ENCODE data around the gene DCUN1D3. TPM values are rescaled to one million over a fixed set of nuclear protein-coding genes. Genes with fewer than 3 reads are reported as not detected.

The DCUN1D3 gene
- polyA plus RNA-seq, 6 donors from 2014 or later: 0.38 to 1.1 (median 0.52) TPM; not detected in 1

DNA sequence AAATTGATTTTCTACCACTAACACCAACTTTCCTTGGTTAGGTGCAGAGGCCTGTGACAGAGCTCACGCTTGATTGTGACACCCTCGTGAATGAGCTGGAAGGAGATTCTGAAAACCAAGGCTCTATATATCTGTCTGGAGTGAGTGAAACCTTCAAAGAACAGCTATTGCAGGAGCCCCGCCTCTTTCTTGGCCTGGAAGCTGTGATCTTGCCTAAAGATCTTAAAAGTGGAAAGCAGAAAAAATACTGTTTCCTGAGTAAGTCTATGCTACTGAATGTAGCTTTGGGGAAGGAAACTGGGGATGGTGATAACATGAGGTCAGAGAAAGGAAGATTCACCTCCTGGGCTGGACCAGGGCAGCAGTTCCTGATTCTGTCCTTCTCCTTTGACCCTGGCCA, 55.6 kb downstream of the DCUN1D3 start:
- Mint-ChIP-seq H3K4me1 (no peaks in the 10 kb centered on the region), H3K9me3 (no peaks in the 10 kb centered on the region), H3K27me3 (no peaks in the 10 kb centered on the region), H3K36me3 (no peaks in the 10 kb centered on the region), H3K4me3 (no peak overlapping the region), H3K27ac (peak overlapping the region in 1 of 6 donors; percentile 78)
- ATAC-seq (ENCODE audit: low read depth in 2 of 2): no peak
- DNase-seq: no peak

- no peaks in the 10 kb centered on the region for H3K27me3 Mint-ChIP-seq
- DNase-seq (no peak), ATAC-seq (ENCODE audit: low read depth in 2 of 2) (no peak)
- no peak overlapping the region for H3K27ac Mint-ChIP-seq
- H3K4me3 Mint-ChIP-seq: no peak overlapping the region
- no peaks in the 10 kb centered on the region for H3K9me3 Mint-ChIP-seq
- peaks cover 0 to 1% (median 0%) of the 10 kb centered on the region in 3 donors for H3K4me1 Mint-ChIP-seq
- no peaks in the 10 kb centered on the region for H3K36me3 Mint-ChIP-seq
Observed at GRCh38 chr16:20844054-20844453, 56.1 kb downstream of the DCUN1D3 start.

GRCh38 chr16:20839504-20839903, 60.7 kb downstream of the DCUN1D3 start:
- peaks cover 2 to 18% (median 11%) of the 10 kb centered on the region in 7 donors for H3K9me3 Mint-ChIP-seq
- H3K27me3 Mint-ChIP-seq: no peaks in the 10 kb centered on the region
- ATAC-seq (ENCODE audit: low read depth in 2 of 2) (peak; percentile 34 to 36), DNase-seq (no peak)
- no peaks in the 10 kb centered on the region for H3K36me3 Mint-ChIP-seq
- H3K4me3 Mint-ChIP-seq: no peak overlapping the region
- H3K4me1 Mint-ChIP-seq: peaks cover 8 to 14% (median 9%) of the 10 kb centered on the region in 3 donors
- peak overlapping the region in 4 of 6 donors; percentile 22 to 69 (median 53) for H3K27ac Mint-ChIP-seq

DNA sequence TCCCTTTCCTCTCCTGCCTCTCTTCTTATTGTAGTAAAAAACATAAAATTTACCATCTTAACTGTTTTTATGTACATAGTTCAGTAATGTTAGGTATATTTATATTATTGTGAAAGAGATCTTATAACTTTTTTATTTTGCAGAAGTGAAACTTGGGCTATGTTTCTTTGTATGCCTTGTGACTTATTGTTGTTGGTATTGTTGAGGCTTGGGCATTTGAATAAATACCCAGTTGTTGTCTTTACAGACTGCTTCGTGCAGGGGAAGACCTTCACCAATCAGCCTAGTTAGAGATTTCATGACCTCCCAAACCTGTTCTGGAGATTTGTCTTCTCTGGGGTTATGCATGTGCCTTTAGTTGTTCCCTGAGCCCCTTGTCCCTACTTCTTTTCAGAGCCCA, 61.9 kb downstream of the DCUN1D3 start:
- Mint-ChIP-seq H3K4me3 (no peak overlapping the region), H3K4me1 (peaks cover 8 to 14% (median 9%) of the 10 kb centered on the region in 3 donors), H3K27me3 (no peaks in the 10 kb centered on the region), H3K27ac (peak overlapping the region in 2 of 6 donors; percentile 77 to 90), H3K9me3 (peaks cover 2 to 20% (median 12%) of the 10 kb centered on the region in 7 donors), H3K36me3 (no peaks in the 10 kb centered on the region)
- ATAC-seq (ENCODE audit: low read depth in 2 of 2) (peak; percentile 36 to 50), DNase-seq (no peak)

DNA sequence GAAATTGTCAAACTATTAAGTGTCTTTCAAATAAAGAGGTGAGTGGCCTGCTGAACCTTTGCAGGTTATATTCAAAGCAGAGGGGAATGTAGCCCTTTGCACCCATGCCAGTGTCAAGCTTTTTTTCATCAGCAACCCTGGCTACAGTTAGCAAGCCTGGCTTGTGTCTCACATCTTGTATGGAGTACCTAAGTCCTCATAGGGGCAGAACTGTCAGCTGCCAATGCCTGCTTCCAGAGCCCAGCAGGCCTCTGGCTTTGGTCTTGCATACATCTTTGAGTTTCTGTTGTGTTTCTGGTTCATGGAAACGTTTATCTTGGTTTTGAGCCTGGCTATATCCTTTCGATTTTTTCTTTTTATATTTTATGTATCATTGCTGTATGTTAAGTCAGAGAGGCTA, 67.1 kb downstream of the DCUN1D3 start:
- no peak for DNase-seq
- Mint-ChIP-seq H3K9me3 (peaks cover 2 to 20% (median 12%) of the 10 kb centered on the region in 7 donors), H3K4me3 (no peak overlapping the region), H3K27me3 (no peaks in the 10 kb centered on the region), H3K4me1 (peaks cover 2 to 3% (median 3%) of the 10 kb centered on the region in 3 donors), H3K27ac (no peak overlapping the region), H3K36me3 (no peaks in the 10 kb centered on the region)
- ATAC-seq (ENCODE audit: low read depth in 2 of 2): no peak

- no peak overlapping the region for H3K4me3 Mint-ChIP-seq
- peaks cover 0 to 10% (median 2%) of the 10 kb centered on the region in 7 donors for H3K9me3 Mint-ChIP-seq
- H3K27me3 Mint-ChIP-seq: no peaks in the 10 kb centered on the region
- H3K4me1 Mint-ChIP-seq: no peaks in the 10 kb centered on the region
- no peak for ATAC-seq (ENCODE audit: low read depth in 2 of 2)
- no peak for DNase-seq
- H3K36me3 Mint-ChIP-seq: no peaks in the 10 kb centered on the region
- no peak overlapping the region for H3K27ac Mint-ChIP-seq
Observed at GRCh38 chr16:20830372-20830771, 69.8 kb downstream of the DCUN1D3 start.

DNA sequence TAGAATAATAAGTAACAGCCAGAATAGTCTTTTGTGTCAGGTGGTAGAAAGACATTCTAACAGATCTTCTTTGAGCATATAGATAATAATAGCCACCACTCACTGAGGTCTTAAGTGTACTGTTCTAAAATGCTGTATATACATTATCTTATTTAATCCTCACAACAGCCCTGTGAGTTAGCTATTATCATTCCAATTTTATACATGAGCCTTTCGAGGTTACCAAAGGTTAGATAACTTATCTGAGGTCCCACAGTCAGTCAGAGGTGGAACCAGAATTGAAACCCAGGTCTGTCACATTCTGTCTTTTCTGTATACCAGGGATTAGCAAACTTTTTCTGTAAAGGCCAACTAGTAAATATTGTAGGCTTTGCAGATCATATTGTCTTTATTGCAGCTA, 70.6 kb downstream of the DCUN1D3 start:
- DNase-seq: no peak
- Mint-ChIP-seq H3K36me3 (no peaks in the 10 kb centered on the region), H3K4me3 (no peak overlapping the region), H3K9me3 (peaks cover 0 to 3% (median 0%) of the 10 kb centered on the region in 7 donors), H3K27me3 (no peaks in the 10 kb centered on the region), H3K27ac (no peak overlapping the region), H3K4me1 (no peaks in the 10 kb centered on the region)
- ATAC-seq (ENCODE audit: low read depth in 2 of 2): no peak

GRCh38 chr16:20826039-20826566, 74.1 kb downstream of the DCUN1D3 start:
- Mint-ChIP-seq H3K4me3 (no peak overlapping the region), H3K27me3 (no peaks in the 10 kb centered on the region), H3K9me3 (no peaks in the 10 kb centered on the region), H3K4me1 (no peaks in the 10 kb centered on the region), H3K36me3 (no peaks in the 10 kb centered on the region), H3K27ac (no peak overlapping the region)
- DNase-seq (no peak), ATAC-seq (ENCODE audit: low read depth in 2 of 2) (no peak)

- no peak overlapping the region for H3K27ac Mint-ChIP-seq
Observed at GRCh38 chr16:20822521-20823325, 77.4 kb downstream of the DCUN1D3 start.

GRCh38 chr16:20821682-20822081, 78.5 kb downstream of the DCUN1D3 start:
- no peak overlapping the region for H3K27ac Mint-ChIP-seq
- ATAC-seq (ENCODE audit: low read depth in 2 of 2): no peak
- no peaks in the 10 kb centered on the region for H3K27me3 Mint-ChIP-seq
- H3K4me3 Mint-ChIP-seq: no peak overlapping the region
- H3K36me3 Mint-ChIP-seq: no peaks in the 10 kb centered on the region
- DNase-seq: no peak
- no peaks in the 10 kb centered on the region for H3K9me3 Mint-ChIP-seq
- H3K4me1 Mint-ChIP-seq: no peaks in the 10 kb centered on the region

More at GRCh38 chr16:20822521-20823325, 77.4 kb downstream of the DCUN1D3 start:
- Mint-ChIP-seq H3K36me3 (no peaks in the 10 kb centered on the region), H3K4me1 (no peaks in the 10 kb centered on the region), H3K4me3 (no peak overlapping the region), H3K9me3 (no peaks in the 10 kb centered on the region), H3K27me3 (no peaks in the 10 kb centered on the region)
- DNase-seq: no peak
- no peak for ATAC-seq (ENCODE audit: low read depth in 2 of 2)

DNA sequence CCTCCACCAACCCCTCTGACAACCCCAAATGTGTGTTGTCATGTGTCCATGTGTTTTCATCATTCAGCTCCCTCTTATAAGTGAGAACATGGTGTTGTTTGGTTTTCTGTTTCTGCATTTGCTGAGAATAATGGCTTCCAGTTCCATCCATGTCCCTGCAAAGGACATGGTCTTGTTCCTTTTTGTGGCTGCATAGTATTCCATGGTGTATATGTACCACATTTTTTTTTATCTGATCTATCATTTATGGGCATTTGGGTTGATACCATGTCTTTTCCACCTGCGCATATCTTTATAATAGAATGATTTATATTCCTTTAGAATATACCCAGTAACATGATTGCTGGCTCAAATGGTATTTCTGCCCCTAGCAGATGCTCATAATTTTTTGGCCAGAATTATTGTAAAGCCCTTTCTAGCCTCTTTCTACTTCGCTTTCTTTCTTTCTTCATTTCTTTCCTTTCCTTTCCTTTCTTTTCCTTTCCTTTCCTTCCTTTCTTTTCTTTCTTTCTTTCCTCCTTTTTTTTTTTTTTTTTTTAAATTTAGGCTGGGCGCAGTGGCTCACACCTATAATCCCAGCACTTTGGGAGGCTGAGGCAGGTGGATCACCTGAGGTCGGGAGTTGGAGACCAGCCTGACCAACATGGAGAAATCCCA, 81.1 kb downstream of the DCUN1D3 start:
- H3K9me3 Mint-ChIP-seq: no peaks in the 10 kb centered on the region

GRCh38 chr16:20814784-20815183, 85.4 kb downstream of the DCUN1D3 start:
- no peak overlapping the region for H3K4me3 Mint-ChIP-seq
- H3K27me3 Mint-ChIP-seq: peaks cover 0 to 5% (median 0%) of the 10 kb centered on the region in 3 donors
- H3K9me3 Mint-ChIP-seq: no peaks in the 10 kb centered on the region
- H3K4me1 Mint-ChIP-seq: peaks cover 0 to 4% (median 0%) of the 10 kb centered on the region in 3 donors
- DNase-seq (no peak), ATAC-seq (ENCODE audit: low read depth in 2 of 2) (no peak)
- H3K36me3 Mint-ChIP-seq: no peaks in the 10 kb centered on the region
- peak overlapping the region in 1 of 6 donors; percentile 2 for H3K27ac Mint-ChIP-seq

More for the DNA sequence above, 81.1 kb downstream of the DCUN1D3 start:
- ATAC-seq (ENCODE audit: low read depth in 2 of 2) (no peak), DNase-seq (no peak)
- Mint-ChIP-seq H3K4me1 (no peaks in the 10 kb centered on the region), H3K27ac (no peak overlapping the region), H3K27me3 (no peaks in the 10 kb centered on the region), H3K4me3 (no peak overlapping the region), H3K36me3 (no peaks in the 10 kb centered on the region)

GRCh38 chr16:20812510-20812909, 87.6 kb downstream of the DCUN1D3 start:
- no peak for ATAC-seq (ENCODE audit: low read depth in 2 of 2)
- Mint-ChIP-seq H3K4me3 (peak overlapping the region in 1 of 8 donors; percentile 31), H3K27me3 (peaks cover 0 to 5% (median 0%) of the 10 kb centered on the region in 3 donors), H3K9me3 (no peaks in the 10 kb centered on the region), H3K27ac (no peak overlapping the region), H3K4me1 (peaks cover 6 to 9% (median 7%) of the 10 kb centered on the region in 3 donors), H3K36me3 (no peaks in the 10 kb centered on the region)
- DNase-seq: no peak

Measured in naive B cell (primary cell).